K562 (cell line): ENCODE results near the gene ENKUR. TPM values are rescaled to one million over a fixed set of nuclear protein-coding genes. Genes with fewer than 3 reads are reported as not detected.

Experiments
- CBX5 ChIP-seq: IDR thresholded peaks from 2 replicates; pipeline ENCODE4 v1.6.1; 2014; ENCODE audit warnings: low read depth, borderline replicate concordance
- CHD1 ChIP-seq: fragments of 200-600 bp; sonication (generic); IDR thresholded peaks from one replicate; pipeline ENCODE4 v1.6.1; 2012; ENCODE audit warnings: mild to moderate bottlenecking, moderate library complexity, low read length, inconsistent platforms
- EP400 ChIP-seq: fragments of 450-650 bp; IDR thresholded peaks from 2 replicates; pipeline ENCODE4 v1.6.1; 2017; ENCODE audit warnings: antibody characterized with exemption, mild to moderate bottlenecking, moderate library complexity
- GTF2E2 ChIP-seq: fragments of 200-800 bp; sonication (Bioruptor generic); IDR thresholded peaks from 2 replicates; pipeline ENCODE4 v1.6.1; 2016; ENCODE audit warnings: missing genetic modification characterization, missing compliant biosample characterization
- HCFC1 ChIP-seq: IDR thresholded peaks from 2 replicates; pipeline ENCODE4 v1.6.1; 2012; ENCODE audit warnings: low read depth, low read length, improper control_type of control experiment
- ILF3 ChIP-seq: fragments of 450-650 bp; IDR thresholded peaks from 2 replicates; pipeline ENCODE4 v1.6.1; 2018; ENCODE audit warnings: antibody characterized with exemption, mild to moderate bottlenecking, moderate library complexity, borderline replicate concordance
- JUNB ChIP-seq: fragments of 450-650 bp; formaldehyde crosslinking; conservative IDR thresholded peaks from 2 replicates; pipeline ENCODE4 v1.4.0; 2020; ENCODE audit warnings: mild to moderate bottlenecking
- MED1 ChIP-seq: sonication (generic); formaldehyde crosslinking; IDR thresholded peaks from 2 replicates; pipeline ENCODE4 v1.8.1; 2023; ENCODE audit warnings: missing genetic modification reagents, borderline replicate concordance
- MYC ChIP-seq, 2 experiments: fragments of 250-450 bp in 1 of 2; sonication (Bioruptor Pico) in 1 of 2; IDR thresholded peaks; 2 replicates each; pipeline versions ENCODE4 v1.5.1 to v1.6.1; 2012 to 2021; ENCODE audit warnings: low read depth in 2 of 2, borderline replicate concordance in 1 of 2, improper control_type of control experiment in 1 of 2, low read length in 1 of 2, mild to moderate bottlenecking in 1 of 2, moderate library complexity in 1 of 2
- NCOA1 ChIP-seq: fragments of 450-650 bp; IDR thresholded peaks from 2 replicates; pipeline ENCODE4 v1.6.1; 2016; ENCODE audit warnings: low read depth
- NFE2 ChIP-seq: IDR thresholded peaks from 2 replicates; pipeline ENCODE4 v1.6.1; 2014; ENCODE audit warnings: antibody characterized with exemption, low read depth
- POLR2AphosphoS2 ChIP-seq: IDR thresholded peaks from 2 replicates; pipeline ENCODE4 v1.6.1; 2012; ENCODE audit warnings: low read length, improper control_type of control experiment
- RBM14 ChIP-seq: fragments of 200-400 bp; formaldehyde crosslinking; IDR thresholded peaks from 2 replicates; pipeline ENCODE4 v1.6.1; 2018; ENCODE audit warnings: low read depth, mild to moderate bottlenecking, low read length, moderate library complexity, borderline replicate concordance; ENCODE audit not compliant: insufficient read depth
- SPI1 ChIP-seq: IDR thresholded peaks from 2 replicates; pipeline ENCODE4 v1.6.1; 2011; ENCODE audit warnings: low read depth, low read length, control low read depth, borderline replicate concordance
- TFAM ChIP-seq: fragments of 250-450 bp; sonication (Bioruptor Pico); conservative IDR thresholded peaks from 2 replicates; pipeline ENCODE4 v1.5.0; 2021; ENCODE audit warnings: mild to moderate bottlenecking, moderate library complexity
- TFE3 ChIP-seq: fragments of 450-650 bp; formaldehyde crosslinking; IDR thresholded peaks from 2 replicates; pipeline ENCODE4 v1.4.0; 2020; ENCODE audit warnings: mild to moderate bottlenecking, mixed read lengths
- XRCC3 ChIP-seq: fragments of 450-650 bp; IDR thresholded peaks from 2 replicates; pipeline ENCODE4 v1.6.1; 2017; ENCODE audit warnings: mild to moderate bottlenecking, moderate library complexity
- ZBED1 ChIP-seq: IDR thresholded peaks from 2 replicates; pipeline ENCODE4 v1.6.1; 2014
- ZBTB11 ChIP-seq, 3 experiments: fragments of 200-800 bp in 1 of 3; fragments of 250-450 bp in 1 of 3; fragments of 450-650 bp in 1 of 3; sonication (Bioruptor Pico) in 1 of 3; sonication (Bioruptor generic) in 1 of 3; formaldehyde crosslinking in 1 of 3; IDR thresholded peaks; 2 replicates each; pipeline versions ENCODE4 v1.6.1 to v1.8.0; 2016 to 2022; ENCODE audit warnings: mild to moderate bottlenecking in 2 of 3, missing genetic modification characterization in 2 of 3, missing compliant biosample characterization in 1 of 3, moderate library complexity in 1 of 3
- ZC3H4 ChIP-seq: sonication (generic); formaldehyde crosslinking; IDR thresholded peaks from 2 replicates; pipeline ENCODE4 v1.9.0; 2021; ENCODE audit warnings: missing genetic modification reagents, borderline replicate concordance
- ZNF263 ChIP-seq: sonication (generic); formaldehyde crosslinking; IDR thresholded peaks from 2 replicates; pipeline ENCODE4 v1.8.0; 2022; ENCODE audit warnings: mild to moderate bottlenecking, missing genetic modification reagents, borderline replicate concordance
- ZNF282 ChIP-seq: sonication (generic); formaldehyde crosslinking; IDR thresholded peaks from 2 replicates; pipeline ENCODE4 v1.8.1; 2023; ENCODE audit warnings: missing genetic modification reagents
- ZNF384 ChIP-seq: IDR thresholded peaks from 2 replicates; pipeline ENCODE4 v1.6.1; 2012; ENCODE audit warnings: low read depth, low read length, improper control_type of control experiment
- ZNF764 ChIP-seq: fragments of 250-450 bp; sonication (Bioruptor Pico); IDR thresholded peaks from 2 replicates; pipeline ENCODE4 v1.4.0; 2020; ENCODE audit warnings: low read depth, mild to moderate bottlenecking, moderate library complexity
- polyA plus RNA-seq, 8 experiments: library from polyadenylated mRNA; depleted of rRNA in 4 of 8; stranded (reverse) in 5 of 8; unstranded in 3 of 8; fragments of >200 nt; fragmentation: Nextera tagmentation in 2 of 8; fragmentation: Illumina TruSeq in 1 of 8; extraction: Ambion mirVana in 2 of 8; extraction: Trizol in 1 of 8; gene quantifications; 2 replicates each; pipeline versions ENCODE4 v1.2.1 to v1.2.3, GENCODE V29; 2011 to 2014; ENCODE audit warnings: inconsistent platforms in 1 of 8, missing spikeins in 1 of 8
- total RNA-seq, 7 experiments: library from RNA; depleted of rRNA in 6 of 7; stranded (reverse); fragments of >200 nt in 6 of 7; fragmentation: Illumina TruSeq in 2 of 7; extraction: Trizol in 2 of 7; gene quantifications; 2 replicates each; pipeline versions ENCODE4 v1.2.1 to v1.2.3, GENCODE V29; 2011 to 2021; ENCODE audit warnings: low replicate concordance in 1 of 7

ENKUR gene
- total and polyA plus RNA-seq, 9 of the 15 experiments (the other 6 are each of a cell fraction or from before 2014, with no cell fraction given) = 0.06 to 0.46 (median 0.20) TPM

GRCh38 chr10:24958721-24959381, 57.1 kb downstream of the ENKUR start (continued):
- TF ChIP-seq ZBTB11 (CRISPR knock-in tag; IDR thresholded peaks at IDR 0.05) = peak in 1 of 3 experiments; percentile 85; a peak in 2 of 6 replicates
- TF ChIP-seq TFE3 (CRISPR knock-in tag) = no peak
- no peak for TF ChIP-seq ZNF764 (CRISPR knock-in tag)
- TF ChIP-seq ZBED1 = no peak
- TF ChIP-seq MYC (IDR thresholded peaks at IDR 0.05; ENCODE audit: low read depth, low read length) = peak; percentile 74
- TF ChIP-seq MYC (CRISPR knock-in tag; IDR thresholded peaks at IDR 0.05; ENCODE audit: borderline replicate concordance, low read depth) = no peak
- TF ChIP-seq ILF3 = no peak
- no peak for TF ChIP-seq NFE2
- no peak for TF ChIP-seq JUNB (CRISPR knock-in tag)
- TF ChIP-seq ZNF263 (CRISPR knock-in tag) = no peak
- no peak for TF ChIP-seq ZC3H4 (CRISPR knock-in tag)
- no peak for TF ChIP-seq TFAM
- no peak for TF ChIP-seq CHD1
- 0 out of 2 replicates have a peak, but pooled peaks have one; percentile 35 for TF ChIP-seq EP400
- TF ChIP-seq ZNF384 = no peak
- no peak for TF ChIP-seq POLR2AphosphoS2
- no peak for TF ChIP-seq ZNF282 (CRISPR knock-in tag)
- no peak; the same call in 1 of the 2 replicates for TF ChIP-seq NCOA1
- TF ChIP-seq RBM14 = no peak
- TF ChIP-seq SPI1 = no peak
- 0 out of 2 replicates have a peak, but pooled peaks have one; percentile 24 for TF ChIP-seq HCFC1
- no peak for TF ChIP-seq CBX5
- no peak for TF ChIP-seq GTF2E2 (tag)
- TF ChIP-seq XRCC3 = no peak
- TF ChIP-seq MED1 (CRISPR knock-in tag) = no peak
